ENCODE data around the gene SRSF10.

The SRSF10 gene

DNA sequence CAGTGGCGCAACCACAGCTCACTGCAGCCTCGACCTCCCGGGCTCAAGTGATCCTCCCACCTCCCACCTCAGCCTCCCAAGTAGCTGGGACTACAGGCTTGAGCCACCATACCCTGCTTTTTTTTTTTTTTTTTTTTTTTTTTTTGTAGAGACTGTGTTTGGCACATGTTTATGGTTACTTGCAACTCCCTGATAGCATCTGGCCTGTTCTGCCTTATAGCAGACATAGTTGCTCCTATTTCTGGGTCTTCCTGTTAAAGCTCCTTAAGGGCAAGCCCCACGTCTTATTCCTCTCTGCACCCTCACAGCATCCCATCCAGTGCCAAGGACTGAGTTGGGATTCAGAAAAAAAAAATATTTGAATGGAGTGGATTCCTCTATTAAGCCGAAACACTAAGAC is 49.9 kb downstream of the SRSF10 start:
- TF ChIP-seq ZNF8 (CRISPR knock-in tag; IDR thresholded peaks at IDR 0.05), result no peak
- no peak for TF ChIP-seq ISL1 (CRISPR knock-in tag; IDR thresholded peaks at IDR 0.05)
- no peak for TF ChIP-seq TCF4 (CRISPR knock-in tag; IDR thresholded peaks at IDR 0.05; ENCODE audit: borderline replicate concordance)
- no peak for TF ChIP-seq ZFP30 (CRISPR knock-in tag; IDR thresholded peaks at IDR 0.05)
- no peak for TF ChIP-seq TOX (CRISPR knock-in tag; IDR thresholded peaks at IDR 0.05; ENCODE audit: borderline replicate concordance)
- TF ChIP-seq, protein P1, sequence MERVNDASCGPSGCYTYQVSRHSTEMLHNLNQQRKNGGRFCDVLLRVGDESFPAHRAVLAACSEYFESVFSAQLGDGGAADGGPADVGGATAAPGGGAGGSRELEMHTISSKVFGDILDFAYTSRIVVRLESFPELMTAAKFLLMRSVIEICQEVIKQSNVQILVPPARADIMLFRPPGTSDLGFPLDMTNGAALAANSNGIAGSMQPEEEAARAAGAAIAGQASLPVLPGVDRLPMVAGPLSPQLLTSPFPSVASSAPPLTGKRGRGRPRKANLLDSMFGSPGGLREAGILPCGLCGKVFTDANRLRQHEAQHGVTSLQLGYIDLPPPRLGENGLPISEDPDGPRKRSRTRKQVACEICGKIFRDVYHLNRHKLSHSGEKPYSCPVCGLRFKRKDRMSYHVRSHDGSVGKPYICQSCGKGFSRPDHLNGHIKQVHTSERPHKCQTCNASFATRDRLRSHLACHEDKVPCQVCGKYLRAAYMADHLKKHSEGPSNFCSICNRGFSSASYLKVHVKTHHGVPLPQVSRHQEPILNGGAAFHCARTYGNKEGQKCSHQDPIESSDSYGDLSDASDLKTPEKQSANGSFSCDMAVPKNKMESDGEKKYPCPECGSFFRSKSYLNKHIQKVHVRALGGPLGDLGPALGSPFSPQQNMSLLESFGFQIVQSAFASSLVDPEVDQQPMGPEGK (CRISPR knock-in tag; IDR thresholded peaks at IDR 0.05; ENCODE audit: borderline replicate concordance), result no peak
- no peak for TF ChIP-seq ESRRG (CRISPR knock-in tag; IDR thresholded peaks at IDR 0.05)
- no peak for TF ChIP-seq ARNTL (CRISPR knock-in tag; IDR thresholded peaks at IDR 0.05; ENCODE audit: borderline replicate concordance, low read depth)
- TF ChIP-seq, protein P2, sequence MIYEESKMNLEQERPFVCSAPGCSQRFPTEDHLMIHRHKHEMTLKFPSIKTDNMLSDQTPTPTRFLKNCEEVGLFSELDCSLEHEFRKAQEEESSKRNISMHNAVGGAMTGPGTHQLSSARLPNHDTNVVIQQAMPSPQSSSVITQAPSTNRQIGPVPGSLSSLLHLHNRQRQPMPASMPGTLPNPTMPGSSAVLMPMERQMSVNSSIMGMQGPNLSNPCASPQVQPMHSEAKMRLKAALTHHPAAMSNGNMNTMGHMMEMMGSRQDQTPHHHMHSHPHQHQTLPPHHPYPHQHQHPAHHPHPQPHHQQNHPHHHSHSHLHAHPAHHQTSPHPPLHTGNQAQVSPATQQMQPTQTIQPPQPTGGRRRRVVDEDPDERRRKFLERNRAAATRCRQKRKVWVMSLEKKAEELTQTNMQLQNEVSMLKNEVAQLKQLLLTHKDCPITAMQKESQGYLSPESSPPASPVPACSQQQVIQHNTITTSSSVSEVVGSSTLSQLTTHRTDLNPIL (CRISPR knock-in tag; IDR thresholded peaks at IDR 0.05; ENCODE audit: low read depth), result no peak
- TF ChIP-seq RARB (CRISPR knock-in tag; IDR thresholded peaks at IDR 0.05), result no peak
- TF ChIP-seq PPARA (CRISPR knock-in tag; IDR thresholded peaks at IDR 0.05; ENCODE audit: borderline replicate concordance), result no peak
- TF ChIP-seq BACH2 (CRISPR knock-in tag; IDR thresholded peaks at IDR 0.05; ENCODE audit: borderline replicate concordance), result no peak
- no peak for TF ChIP-seq CSDC2 (CRISPR knock-in tag; IDR thresholded peaks at IDR 0.05)
- TF ChIP-seq, protein P3, sequence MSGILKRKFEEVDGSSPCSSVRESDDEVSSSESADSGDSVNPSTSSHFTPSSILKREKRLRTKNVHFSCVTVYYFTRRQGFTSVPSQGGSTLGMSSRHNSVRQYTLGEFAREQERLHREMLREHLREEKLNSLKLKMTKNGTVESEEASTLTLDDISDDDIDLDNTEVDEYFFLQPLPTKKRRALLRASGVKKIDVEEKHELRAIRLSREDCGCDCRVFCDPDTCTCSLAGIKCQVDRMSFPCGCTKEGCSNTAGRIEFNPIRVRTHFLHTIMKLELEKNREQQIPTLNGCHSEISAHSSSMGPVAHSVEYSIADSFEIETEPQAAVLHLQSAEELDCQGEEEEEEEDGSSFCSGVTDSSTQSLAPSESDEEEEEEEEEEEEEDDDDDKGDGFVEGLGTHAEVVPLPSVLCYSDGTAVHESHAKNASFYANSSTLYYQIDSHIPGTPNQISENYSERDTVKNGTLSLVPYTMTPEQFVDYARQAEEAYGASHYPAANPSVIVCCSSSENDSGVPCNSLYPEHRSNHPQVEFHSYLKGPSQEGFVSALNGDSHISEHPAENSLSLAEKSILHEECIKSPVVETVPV (CRISPR knock-in tag; IDR thresholded peaks at IDR 0.05), result no peak
- TF ChIP-seq ZNF70 (CRISPR knock-in tag; IDR thresholded peaks at IDR 0.05), result no peak
- ATAC-seq, result no peak

DNA sequence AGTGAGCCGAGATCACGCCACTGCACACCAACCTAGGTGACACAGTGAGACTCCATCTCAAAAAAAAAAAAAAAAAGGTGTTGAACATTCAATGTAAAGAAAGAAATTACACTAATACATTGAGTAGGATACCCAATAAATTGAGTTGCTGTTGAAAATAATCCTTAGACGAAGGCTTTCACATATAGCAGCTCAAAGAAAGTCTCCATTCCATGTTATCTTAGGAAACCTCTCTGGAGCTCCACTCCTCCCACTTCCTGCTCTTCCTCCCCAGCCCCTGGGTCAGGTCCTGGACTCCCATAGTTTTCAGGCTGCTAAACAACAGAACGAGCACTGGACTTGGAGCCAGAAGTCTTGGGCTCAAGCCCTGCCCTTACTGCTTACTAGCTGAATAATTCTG is 51.3 kb downstream of the SRSF10 start:
- TF ChIP-seq BACH2 (CRISPR knock-in tag; IDR thresholded peaks at IDR 0.05; ENCODE audit: borderline replicate concordance) (no peak), OSR1 (CRISPR knock-in tag; IDR thresholded peaks at IDR 0.05) (no peak), PPARA (CRISPR knock-in tag; IDR thresholded peaks at IDR 0.05; ENCODE audit: borderline replicate concordance) (no peak), TOX (CRISPR knock-in tag; IDR thresholded peaks at IDR 0.05; ENCODE audit: borderline replicate concordance) (no peak), ISL1 (CRISPR knock-in tag; IDR thresholded peaks at IDR 0.05) (no peak), ZNF8 (CRISPR knock-in tag; IDR thresholded peaks at IDR 0.05) (no peak), RARB (CRISPR knock-in tag; IDR thresholded peaks at IDR 0.05) (no peak), ZFP3 (CRISPR knock-in tag; IDR thresholded peaks at IDR 0.05) (no peak), ZNF70 (CRISPR knock-in tag; IDR thresholded peaks at IDR 0.05) (no peak)
- TF ChIP-seq, protein P4, sequence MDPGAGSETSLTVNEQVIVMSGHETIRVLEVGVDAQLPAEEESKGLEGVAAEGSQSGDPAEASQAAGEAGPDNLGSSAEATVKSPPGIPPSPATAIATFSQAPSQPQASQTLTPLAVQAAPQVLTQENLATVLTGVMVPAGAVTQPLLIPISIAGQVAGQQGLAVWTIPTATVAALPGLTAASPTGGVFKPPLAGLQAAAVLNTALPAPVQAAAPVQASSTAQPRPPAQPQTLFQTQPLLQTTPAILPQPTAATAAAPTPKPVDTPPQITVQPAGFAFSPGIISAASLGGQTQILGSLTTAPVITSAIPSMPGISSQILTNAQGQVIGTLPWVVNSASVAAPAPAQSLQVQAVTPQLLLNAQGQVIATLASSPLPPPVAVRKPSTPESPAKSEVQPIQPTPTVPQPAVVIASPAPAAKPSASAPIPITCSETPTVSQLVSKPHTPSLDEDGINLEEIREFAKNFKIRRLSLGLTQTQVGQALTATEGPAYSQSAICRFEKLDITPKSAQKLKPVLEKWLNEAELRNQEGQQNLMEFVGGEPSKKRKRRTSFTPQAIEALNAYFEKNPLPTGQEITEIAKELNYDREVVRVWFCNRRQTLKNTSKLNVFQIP (CRISPR knock-in tag; IDR thresholded peaks at IDR 0.05; ENCODE audit: borderline replicate concordance, low read depth), result no peak
- TF ChIP-seq, protein P1 (CRISPR knock-in tag; IDR thresholded peaks at IDR 0.05; ENCODE audit: borderline replicate concordance), result no peak
- TF ChIP-seq, protein P5, sequence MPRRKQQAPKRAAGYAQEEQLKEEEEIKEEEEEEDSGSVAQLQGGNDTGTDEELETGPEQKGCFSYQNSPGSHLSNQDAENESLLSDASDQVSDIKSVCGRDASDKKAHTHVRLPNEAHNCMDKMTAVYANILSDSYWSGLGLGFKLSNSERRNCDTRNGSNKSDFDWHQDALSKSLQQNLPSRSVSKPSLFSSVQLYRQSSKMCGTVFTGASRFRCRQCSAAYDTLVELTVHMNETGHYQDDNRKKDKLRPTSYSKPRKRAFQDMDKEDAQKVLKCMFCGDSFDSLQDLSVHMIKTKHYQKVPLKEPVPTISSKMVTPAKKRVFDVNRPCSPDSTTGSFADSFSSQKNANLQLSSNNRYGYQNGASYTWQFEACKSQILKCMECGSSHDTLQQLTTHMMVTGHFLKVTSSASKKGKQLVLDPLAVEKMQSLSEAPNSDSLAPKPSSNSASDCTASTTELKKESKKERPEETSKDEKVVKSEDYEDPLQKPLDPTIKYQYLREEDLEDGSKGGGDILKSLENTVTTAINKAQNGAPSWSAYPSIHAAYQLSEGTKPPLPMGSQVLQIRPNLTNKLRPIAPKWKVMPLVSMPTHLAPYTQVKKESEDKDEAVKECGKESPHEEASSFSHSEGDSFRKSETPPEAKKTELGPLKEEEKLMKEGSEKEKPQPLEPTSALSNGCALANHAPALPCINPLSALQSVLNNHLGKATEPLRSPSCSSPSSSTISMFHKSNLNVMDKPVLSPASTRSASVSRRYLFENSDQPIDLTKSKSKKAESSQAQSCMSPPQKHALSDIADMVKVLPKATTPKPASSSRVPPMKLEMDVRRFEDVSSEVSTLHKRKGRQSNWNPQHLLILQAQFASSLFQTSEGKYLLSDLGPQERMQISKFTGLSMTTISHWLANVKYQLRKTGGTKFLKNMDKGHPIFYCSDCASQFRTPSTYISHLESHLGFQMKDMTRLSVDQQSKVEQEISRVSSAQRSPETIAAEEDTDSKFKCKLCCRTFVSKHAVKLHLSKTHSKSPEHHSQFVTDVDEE (CRISPR knock-in tag; IDR thresholded peaks at IDR 0.05), result no peak
- TF ChIP-seq, protein P2 (CRISPR knock-in tag; IDR thresholded peaks at IDR 0.05; ENCODE audit: low read depth), result no peak
- no peak for ATAC-seq
